GM13977 (cell line): ENCODE data around the gene CEMIP.

Experiments used
- DNase-seq: peaks from one replicate; pipeline ENCODE4 v3.0.0; 2012; ENCODE audit warnings: low spot score
- in situ Hi-C: fragments of 300-500 bp; cut with MboI; formaldehyde crosslinking; loops from one replicate; pipeline ENCODE4 v1.12.0; 2022; ENCODE audit warnings: low sequenced_read_pairs, low pct_unique_long_range_greater_than_20kb, mixed read lengths, inconsistent platforms; ENCODE audit not compliant: unreplicated experiment
- TF ChIP-seq, protein P1 (sequence below): IDR thresholded peaks from 2 replicates; pipeline ENCODE4 v1.5.1; 2012; ENCODE audit warnings: mild to moderate bottlenecking, control low read depth; ENCODE audit not compliant: insufficient read depth; ENCODE audit errors: extremely low read depth, missing control alignments

The CEMIP gene

DNA sequence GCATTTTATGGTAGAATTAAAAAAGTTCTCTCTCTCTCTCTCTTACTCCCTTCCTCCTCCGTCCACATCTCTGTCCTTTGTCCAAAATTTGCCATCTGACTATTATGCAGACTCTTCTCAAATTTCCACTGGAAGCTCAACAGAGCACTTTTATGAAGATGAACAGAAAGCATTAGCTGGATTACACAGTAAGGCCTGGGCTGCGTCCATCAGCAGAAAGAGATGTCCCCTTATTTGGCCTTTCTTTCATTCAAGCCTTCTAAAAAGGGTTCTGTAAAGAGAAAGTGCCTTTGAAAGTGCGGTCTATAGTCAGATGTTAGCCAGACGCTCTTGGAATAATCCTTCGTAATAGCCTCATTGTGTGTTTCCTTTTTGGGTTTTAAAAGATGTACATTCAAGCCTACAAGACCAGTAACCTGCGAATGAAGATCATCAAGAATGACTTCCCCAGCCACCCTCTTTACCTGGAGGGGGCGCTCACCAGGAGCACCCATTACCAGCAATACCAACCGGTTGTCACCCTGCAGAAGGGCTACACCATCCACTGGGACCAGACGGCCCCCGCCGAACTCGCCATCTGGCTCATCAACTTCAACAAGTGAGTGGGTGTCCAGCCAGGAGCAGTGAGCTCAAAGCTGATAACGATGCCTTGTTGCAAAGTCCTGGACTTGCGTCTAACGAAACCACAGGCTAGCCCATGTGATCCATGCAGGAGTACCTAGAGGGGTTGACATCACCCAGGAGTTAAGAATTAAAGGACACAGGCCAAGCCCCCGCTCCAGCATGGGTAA lies 157.3 kb downstream of the CEMIP start:
- DNase-seq: no peak
- in situ Hi-C loops: no loop called here

DNA sequence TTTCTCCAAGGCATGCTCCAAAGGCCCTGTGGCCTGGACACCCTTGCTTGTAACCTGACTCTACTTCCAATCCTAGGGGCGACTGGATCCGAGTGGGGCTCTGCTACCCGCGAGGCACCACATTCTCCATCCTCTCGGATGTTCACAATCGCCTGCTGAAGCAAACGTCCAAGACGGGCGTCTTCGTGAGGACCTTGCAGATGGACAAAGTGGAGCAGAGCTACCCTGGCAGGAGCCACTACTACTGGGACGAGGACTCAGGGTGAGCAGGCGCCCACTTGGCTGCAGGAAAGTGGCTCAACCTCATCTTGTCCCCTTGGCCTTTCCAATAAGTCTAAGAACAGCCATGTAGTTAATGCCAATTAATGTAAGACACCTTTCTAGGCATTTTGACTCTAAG lies 158.5 kb downstream of the CEMIP start:
- DNase-seq: no peak
- TF ChIP-seq, protein P1, sequence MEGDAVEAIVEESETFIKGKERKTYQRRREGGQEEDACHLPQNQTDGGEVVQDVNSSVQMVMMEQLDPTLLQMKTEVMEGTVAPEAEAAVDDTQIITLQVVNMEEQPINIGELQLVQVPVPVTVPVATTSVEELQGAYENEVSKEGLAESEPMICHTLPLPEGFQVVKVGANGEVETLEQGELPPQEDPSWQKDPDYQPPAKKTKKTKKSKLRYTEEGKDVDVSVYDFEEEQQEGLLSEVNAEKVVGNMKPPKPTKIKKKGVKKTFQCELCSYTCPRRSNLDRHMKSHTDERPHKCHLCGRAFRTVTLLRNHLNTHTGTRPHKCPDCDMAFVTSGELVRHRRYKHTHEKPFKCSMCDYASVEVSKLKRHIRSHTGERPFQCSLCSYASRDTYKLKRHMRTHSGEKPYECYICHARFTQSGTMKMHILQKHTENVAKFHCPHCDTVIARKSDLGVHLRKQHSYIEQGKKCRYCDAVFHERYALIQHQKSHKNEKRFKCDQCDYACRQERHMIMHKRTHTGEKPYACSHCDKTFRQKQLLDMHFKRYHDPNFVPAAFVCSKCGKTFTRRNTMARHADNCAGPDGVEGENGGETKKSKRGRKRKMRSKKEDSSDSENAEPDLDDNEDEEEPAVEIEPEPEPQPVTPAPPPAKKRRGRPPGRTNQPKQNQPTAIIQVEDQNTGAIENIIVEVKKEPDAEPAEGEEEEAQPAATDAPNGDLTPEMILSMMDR: no peak
- in situ Hi-C loops: no loop called here

More for the DNA sequence above, 157.3 kb downstream of the CEMIP start:
- TF ChIP-seq, protein P1: no peak

DNA sequence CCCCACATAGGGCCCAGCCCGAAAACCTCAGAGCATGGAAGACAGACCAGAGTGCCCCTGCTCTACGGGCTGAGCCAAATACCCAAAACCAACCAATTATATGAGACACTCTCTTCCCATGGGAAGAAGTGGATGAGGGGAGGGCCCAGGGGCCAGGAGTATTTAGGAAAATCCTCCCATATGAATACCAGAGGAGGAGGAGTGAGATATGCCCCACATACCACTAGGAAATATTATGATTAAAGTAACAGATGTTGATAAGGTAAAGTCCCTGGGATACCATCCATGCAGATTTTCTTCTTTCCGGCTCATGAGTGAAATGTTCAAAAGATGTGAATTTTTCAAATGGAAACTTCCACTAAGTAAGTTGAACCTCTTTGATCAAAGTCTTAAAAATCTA lies 160.0 kb downstream of the CEMIP start:
- TF ChIP-seq, protein P1: no peak
- no peak for DNase-seq

DNA sequence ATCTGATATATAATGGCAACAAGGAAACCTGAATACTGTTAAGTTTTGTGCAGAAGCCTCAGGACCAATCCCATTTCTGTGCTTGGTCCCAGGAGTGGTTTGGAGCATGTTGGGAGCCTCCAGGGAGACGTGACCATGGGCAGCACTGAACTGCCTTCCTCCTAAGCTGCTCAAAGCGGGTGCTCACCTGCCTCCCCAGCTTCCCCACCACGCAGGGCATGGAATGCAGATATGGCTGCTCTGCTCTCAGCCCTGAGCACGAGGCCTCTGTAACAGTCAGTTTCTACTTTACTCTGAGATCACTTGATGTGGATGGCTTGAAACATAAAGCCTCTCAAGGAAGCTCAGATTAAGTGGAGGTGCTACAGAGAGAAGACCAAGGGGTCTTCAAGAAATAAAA lies 161.2 kb downstream of the CEMIP start:
- DNase-seq: no peak
- in situ Hi-C loops: no loop called here
- TF ChIP-seq, protein P1: no peak

More for the DNA sequence above, 160.0 kb downstream of the CEMIP start:
- in situ Hi-C loops: no loop called here

DNA sequence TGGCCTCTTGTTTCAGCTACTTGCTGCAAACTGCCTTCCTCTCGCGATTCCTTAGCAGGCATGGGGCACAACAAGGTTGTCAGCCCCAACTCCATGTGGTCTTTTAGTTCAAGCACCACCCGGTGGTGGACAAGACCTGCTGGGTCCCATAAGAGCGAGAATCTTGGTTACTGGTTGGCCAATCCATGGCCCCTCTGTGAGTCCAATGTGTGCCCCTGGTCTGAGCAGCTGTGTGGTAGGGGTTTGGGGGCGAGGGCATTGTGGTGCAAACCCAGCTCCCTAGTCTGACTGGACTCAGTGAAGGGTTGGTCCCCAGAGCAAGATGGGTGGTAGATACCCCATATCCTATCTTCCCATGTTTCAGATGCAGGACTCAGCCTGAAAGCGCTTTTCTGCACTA lies 161.7 kb downstream of the CEMIP start:
- in situ Hi-C loops: no loop called here
- TF ChIP-seq, protein P1: no peak
- no peak for DNase-seq

DNA sequence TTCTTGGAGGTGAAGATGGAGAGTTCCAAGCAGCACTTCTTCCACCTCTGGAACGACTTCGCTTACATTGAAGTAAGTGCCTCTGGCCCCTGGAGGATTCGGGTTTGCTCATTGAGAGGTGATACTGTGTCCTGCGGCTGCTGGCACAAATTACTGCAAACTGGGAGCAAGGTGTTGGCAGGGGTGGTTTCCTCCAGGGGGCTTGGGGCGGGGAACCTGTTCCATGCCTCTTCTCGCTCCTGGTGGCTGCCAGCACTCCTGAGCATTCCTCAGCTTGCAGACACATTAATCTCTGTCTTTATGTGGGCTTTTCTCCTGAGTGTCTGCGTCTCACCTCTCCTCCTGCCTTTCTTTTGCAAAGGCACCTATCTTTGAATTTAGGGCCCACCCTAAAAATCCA lies 163.1 kb downstream of the CEMIP start:
- DNase-seq: no peak
- TF ChIP-seq, protein P1: no peak
- in situ Hi-C loops: no loop called here
